Measurements from ENCODE around the gene FTO.

The FTO gene

GRCh38 chr16:53768167-53768566 is 64.2 kb downstream of the FTO start:
- TF ChIP-seq FOXP2 (optimal IDR thresholded peaks at IDR 0.05; ENCODE audit: borderline replicate concordance, extremely low read depth, extremely low read length, insufficient read depth) (no peak), SIN3A (IDR thresholded peaks at IDR 0.05; ENCODE audit: borderline replicate concordance, insufficient read depth, low read length) (no peak), TAF1 (IDR thresholded peaks at IDR 0.05; ENCODE audit: borderline replicate concordance, insufficient read depth, low read length) (no peak), REST (IDR thresholded peaks at IDR 0.05; ENCODE audit: insufficient read depth in 1 of 2, low read depth in 2 of 2, low read length in 2 of 2) (no peak), POLR2AphosphoS5 (IDR thresholded peaks at IDR 0.05; ENCODE audit: low read depth, low read length) (no peak)

- TF ChIP-seq TAF1 (IDR thresholded peaks at IDR 0.05; ENCODE audit: borderline replicate concordance, insufficient read depth, low read length) (no peak), SIN3A (IDR thresholded peaks at IDR 0.05; ENCODE audit: borderline replicate concordance, insufficient read depth, low read length) (no peak), FOXP2 (optimal IDR thresholded peaks at IDR 0.05; ENCODE audit: borderline replicate concordance, extremely low read depth, extremely low read length, insufficient read depth) (no peak), REST (IDR thresholded peaks at IDR 0.05; ENCODE audit: insufficient read depth in 1 of 2, low read depth in 2 of 2, low read length in 2 of 2) (no peak), POLR2AphosphoS5 (IDR thresholded peaks at IDR 0.05; ENCODE audit: low read depth, low read length) (no peak)
These were observed 64.6 kb downstream of the FTO start for GRCh38 chr16:53768593-53768992.

- no peak for TF ChIP-seq FOXP2 (optimal IDR thresholded peaks at IDR 0.05; ENCODE audit: borderline replicate concordance, extremely low read depth, extremely low read length, insufficient read depth)
- TF ChIP-seq SIN3A (IDR thresholded peaks at IDR 0.05; ENCODE audit: borderline replicate concordance, insufficient read depth, low read length) = no peak
- no peak for TF ChIP-seq POLR2AphosphoS5 (IDR thresholded peaks at IDR 0.05; ENCODE audit: low read depth, low read length)
- TF ChIP-seq TAF1 (IDR thresholded peaks at IDR 0.05; ENCODE audit: borderline replicate concordance, insufficient read depth, low read length) = no peak
- TF ChIP-seq REST (IDR thresholded peaks at IDR 0.05; ENCODE audit: insufficient read depth in 1 of 2, low read depth in 2 of 2, low read length in 2 of 2) = no peak
These were observed 65.2 kb downstream of the FTO start for GRCh38 chr16:53769185-53769584.

- TF ChIP-seq SIN3A (IDR thresholded peaks at IDR 0.05; ENCODE audit: borderline replicate concordance, insufficient read depth, low read length) (no peak), FOXP2 (optimal IDR thresholded peaks at IDR 0.05; ENCODE audit: borderline replicate concordance, extremely low read depth, extremely low read length, insufficient read depth) (no peak)
These were observed 65.8 kb downstream of the FTO start for GRCh38 chr16:53769787-53770186.

GRCh38 chr16:53770641-53771040 is 66.7 kb downstream of the FTO start:
- TF ChIP-seq TAF1 (IDR thresholded peaks at IDR 0.05; ENCODE audit: borderline replicate concordance, insufficient read depth, low read length) (no peak), REST (IDR thresholded peaks at IDR 0.05; ENCODE audit: insufficient read depth in 1 of 2, low read depth in 2 of 2, low read length in 2 of 2) (no peak), POLR2AphosphoS5 (IDR thresholded peaks at IDR 0.05; ENCODE audit: low read depth, low read length) (no peak), SIN3A (IDR thresholded peaks at IDR 0.05; ENCODE audit: borderline replicate concordance, insufficient read depth, low read length) (no peak), FOXP2 (optimal IDR thresholded peaks at IDR 0.05; ENCODE audit: borderline replicate concordance, extremely low read depth, extremely low read length, insufficient read depth) (no peak)

All from PFSK-1 (cell line).